ENCODE measurements around the gene PLA2G4A. TPM values are rescaled to one million over a fixed set of nuclear protein-coding genes. Genes with fewer than 3 reads are reported as not detected.

PLA2G4A gene
- total and polyA plus RNA-seq, 2 experiments from 2014 or later, result 1.6 to 2.9 TPM

DNA sequence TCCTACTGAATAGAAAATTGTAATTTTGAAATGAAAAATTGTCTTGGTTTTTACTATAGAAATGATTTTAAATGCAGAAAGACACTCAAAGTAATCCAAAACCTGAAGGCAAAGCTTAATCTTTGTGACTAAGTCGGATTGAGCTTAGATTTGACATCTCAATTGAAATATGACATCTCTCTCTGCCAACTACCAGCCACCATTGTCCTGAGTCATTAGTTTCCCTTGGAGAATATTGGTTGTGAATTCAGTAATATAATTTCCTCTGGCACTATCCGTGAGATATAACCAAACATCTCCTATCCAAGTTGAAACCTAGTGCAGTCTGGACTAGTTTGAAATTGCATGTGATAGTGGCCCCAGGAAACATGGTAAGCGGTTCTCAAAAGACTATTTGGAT is 37.1 kb downstream of the PLA2G4A start:
- TF ChIP-seq EZH2 (IDR thresholded peaks at IDR 0.05; ENCODE audit: insufficient read depth, poor library complexity, severe bottlenecking) (no peak), EZH2phosphoT487 (IDR thresholded peaks at IDR 0.05; ENCODE audit: insufficient read depth, low read depth) (no peak)
- Histone ChIP-seq H3K9me3 (ENCODE audit: low read depth) (no peaks in the 10 kb centered on the region), H2AFZ (0 out of 2 replicates have a peak overlapping the region, but pooled peaks have one; percentile 1), H4K20me1 (ENCODE audit: insufficient read depth) (no peaks in the 10 kb centered on the region), H3K9me2 (ENCODE audit: insufficient read depth) (no peaks in the 10 kb centered on the region), H3F3A (ENCODE audit: insufficient read depth) (peaks cover 8% of the 10 kb centered on the region; the same call in 1 of the 2 replicates), H3K79me2 (ENCODE audit: insufficient read depth) (no peaks in the 10 kb centered on the region), H3K27me3 (replicated peaks; ENCODE audit: insufficient read depth) (no peaks in the 10 kb centered on the region), H3K36me3 (ENCODE audit: low read depth) (no peaks in the 10 kb centered on the region), H3K4me1 (ENCODE audit: insufficient read depth) (peaks cover 8% of the 10 kb centered on the region), H3K4me3 (no peak overlapping the region), H3K4me2 (ENCODE audit: unreplicated experiment) (no peak overlapping the region), H3K27ac (no peak overlapping the region), H3K9ac (no peak overlapping the region)
- in situ Hi-C loops (cut with MboI), result no loop called here
- peak; percentile 22 for DNase-seq
- 52 to 54% methylated on average over 3 of the region's 3 CpGs for WGBS, 2 experiments (ENCODE audit: low coverage in 1 of 2, low lambda C conversion rate in 2 of 2, missing lambda C conversion rate in 2 of 2)

DNA sequence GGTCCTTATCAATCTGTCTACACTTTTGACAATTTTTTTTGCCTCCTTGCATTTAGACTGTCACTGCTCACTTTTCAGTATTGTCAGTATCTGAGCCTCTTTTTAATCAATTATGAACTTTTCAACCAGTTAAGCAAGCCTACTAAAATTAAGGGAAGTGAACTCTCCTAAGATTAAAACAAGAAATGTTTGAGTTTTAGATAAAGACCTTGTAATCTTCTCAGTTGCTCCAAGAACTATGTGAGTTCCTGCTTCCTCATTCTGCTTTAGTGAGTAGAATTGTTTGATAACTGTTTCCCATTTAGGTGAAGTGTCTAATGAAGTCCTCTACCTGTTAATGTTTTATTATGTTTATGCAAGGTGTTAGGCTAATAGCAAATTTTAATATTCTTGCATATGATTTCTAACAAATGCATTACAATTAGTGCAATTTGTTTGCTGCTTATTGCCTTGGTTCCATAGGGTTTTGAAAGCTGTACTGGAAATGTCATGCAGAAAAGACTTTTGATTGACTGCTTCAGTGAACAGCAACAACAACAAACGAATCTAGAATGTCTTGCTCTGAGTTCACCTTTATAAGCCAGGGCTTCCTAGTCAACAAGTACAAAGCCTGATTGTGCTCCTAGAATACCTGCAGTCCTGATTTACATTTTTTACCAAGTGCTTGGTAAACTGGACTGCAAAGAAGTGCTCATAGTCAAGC is 40.9 kb downstream of the PLA2G4A start:
- Histone ChIP-seq H3K79me2 (ENCODE audit: insufficient read depth) (no peaks in the 10 kb centered on the region), H3K9me3 (ENCODE audit: low read depth) (no peaks in the 10 kb centered on the region), H3K4me3 (no peak overlapping the region), H3K9me2 (ENCODE audit: insufficient read depth) (no peaks in the 10 kb centered on the region), H3K9ac (no peak overlapping the region), H3K27ac (no peak overlapping the region), H3F3A (ENCODE audit: insufficient read depth) (peaks cover 8% of the 10 kb centered on the region; the same call in 1 of the 2 replicates), H3K36me3 (ENCODE audit: low read depth) (no peaks in the 10 kb centered on the region), H3K27me3 (replicated peaks; ENCODE audit: insufficient read depth) (no peaks in the 10 kb centered on the region), H4K20me1 (ENCODE audit: insufficient read depth) (no peaks in the 10 kb centered on the region), H3K4me2 (ENCODE audit: unreplicated experiment) (no peak overlapping the region), H3K4me1 (ENCODE audit: insufficient read depth) (peaks cover 14% of the 10 kb centered on the region), H2AFZ (no peak overlapping the region)
- in situ Hi-C loops (cut with MboI), result no loop called here
- TF ChIP-seq EZH2phosphoT487 (IDR thresholded peaks at IDR 0.05; ENCODE audit: insufficient read depth, low read depth), result no peak
- TF ChIP-seq EZH2 (IDR thresholded peaks at IDR 0.05; ENCODE audit: insufficient read depth, poor library complexity, severe bottlenecking), result no peak
- DNase-seq, result no peak
- 37 to 44% methylated on average over 1 of the region's 1 CpG for WGBS, 2 experiments (ENCODE audit: low coverage in 1 of 2, low lambda C conversion rate in 2 of 2, missing lambda C conversion rate in 2 of 2)

DNA sequence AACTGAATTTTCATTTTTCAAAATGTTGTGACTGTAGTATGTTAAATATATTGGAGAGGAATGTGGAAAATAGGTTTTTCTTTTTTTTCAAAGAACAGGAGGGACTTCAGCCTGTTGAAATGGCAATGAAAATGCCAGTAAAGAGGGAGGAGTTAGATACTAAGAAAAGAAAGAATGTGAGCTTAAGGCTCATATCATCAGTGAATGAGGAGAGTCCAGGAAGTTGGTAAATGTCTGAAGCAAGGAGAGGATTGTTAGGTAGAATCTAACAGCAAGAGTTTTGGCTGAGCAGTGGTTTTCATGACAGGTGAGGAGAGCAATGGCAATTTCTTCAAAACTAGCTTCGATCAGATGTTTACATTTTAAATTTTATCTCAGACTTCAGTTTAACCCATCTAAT is 43.0 kb downstream of the PLA2G4A start:
- Histone ChIP-seq H3K36me3 (ENCODE audit: low read depth) (no peaks in the 10 kb centered on the region), H3K4me1 (ENCODE audit: insufficient read depth) (peaks cover 6% of the 10 kb centered on the region; the same call in 1 of the 2 replicates), H2AFZ (no peak overlapping the region), H3K79me2 (ENCODE audit: insufficient read depth) (no peaks in the 10 kb centered on the region), H3K9ac (no peak overlapping the region), H3K4me3 (no peak overlapping the region), H3K27ac (no peak overlapping the region), H3K4me2 (ENCODE audit: unreplicated experiment) (no peak overlapping the region), H3K9me3 (ENCODE audit: low read depth) (no peaks in the 10 kb centered on the region), H3F3A (ENCODE audit: insufficient read depth) (no peaks in the 10 kb centered on the region), H3K9me2 (ENCODE audit: insufficient read depth) (no peaks in the 10 kb centered on the region), H3K27me3 (replicated peaks; ENCODE audit: insufficient read depth) (no peaks in the 10 kb centered on the region), H4K20me1 (ENCODE audit: insufficient read depth) (no peaks in the 10 kb centered on the region)
- in situ Hi-C loops (cut with MboI), result no loop called here
- no peak for TF ChIP-seq EZH2phosphoT487 (IDR thresholded peaks at IDR 0.05; ENCODE audit: insufficient read depth, low read depth)
- TF ChIP-seq EZH2 (IDR thresholded peaks at IDR 0.05; ENCODE audit: insufficient read depth, poor library complexity, severe bottlenecking), result no peak
- no peak for DNase-seq
- WGBS, 2 experiments (ENCODE audit: low coverage in 1 of 2, low lambda C conversion rate in 2 of 2, missing lambda C conversion rate in 2 of 2), result 90 to 94% methylated on average over 1 of the region's 1 CpG

DNA sequence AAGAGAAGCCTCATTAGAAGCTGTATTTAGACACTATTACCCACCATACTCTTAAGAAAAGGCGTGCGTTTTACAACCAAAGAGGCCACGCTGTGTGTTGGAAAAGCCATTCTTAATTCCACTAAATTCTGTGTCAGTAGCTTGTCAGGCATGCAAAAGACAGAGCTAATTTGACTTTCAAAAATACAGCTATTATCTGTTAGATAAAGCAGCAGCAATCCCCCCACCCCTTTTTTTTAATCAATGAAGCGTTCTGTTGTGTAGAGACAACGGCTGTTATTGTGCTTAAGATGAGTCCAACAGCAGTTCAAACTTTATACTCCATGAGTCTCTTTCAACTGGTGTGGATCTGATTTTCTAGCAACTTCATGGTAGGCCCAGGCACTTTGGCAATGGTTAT is 43.5 kb downstream of the PLA2G4A start:
- Histone ChIP-seq H3K4me3 (no peak overlapping the region), H3K9me3 (ENCODE audit: low read depth) (no peaks in the 10 kb centered on the region), H4K20me1 (ENCODE audit: insufficient read depth) (no peaks in the 10 kb centered on the region), H3K36me3 (ENCODE audit: low read depth) (no peaks in the 10 kb centered on the region), H2AFZ (no peak overlapping the region), H3K9ac (no peak overlapping the region), H3K9me2 (ENCODE audit: insufficient read depth) (no peaks in the 10 kb centered on the region), H3K79me2 (ENCODE audit: insufficient read depth) (no peaks in the 10 kb centered on the region), H3K27me3 (replicated peaks; ENCODE audit: insufficient read depth) (no peaks in the 10 kb centered on the region), H3K4me1 (ENCODE audit: insufficient read depth) (peaks cover 6% of the 10 kb centered on the region; the same call in 1 of the 2 replicates), H3K4me2 (ENCODE audit: unreplicated experiment) (no peak overlapping the region), H3F3A (ENCODE audit: insufficient read depth) (no peaks in the 10 kb centered on the region), H3K27ac (no peak overlapping the region)
- in situ Hi-C loops (cut with MboI), result no loop called here
- DNase-seq, result no peak
- TF ChIP-seq EZH2phosphoT487 (IDR thresholded peaks at IDR 0.05; ENCODE audit: insufficient read depth, low read depth), result no peak
- no peak for TF ChIP-seq EZH2 (IDR thresholded peaks at IDR 0.05; ENCODE audit: insufficient read depth, poor library complexity, severe bottlenecking)
- 94% methylated on average over 5 of the region's 5 CpGs for WGBS, 2 experiments (ENCODE audit: low coverage in 1 of 2, low lambda C conversion rate in 2 of 2, missing lambda C conversion rate in 2 of 2)
